HG03469 (cell line): ENCODE results near the gene TMEM101.
"Not testable (repeated sequence)": the region's sequence is repeated elsewhere in the genome, so short reads cannot be mapped to it uniquely, and the experiment has no call there.

Experiments used
- ATAC-seq: cut with Tn5 transposase; IDR thresholded peaks from one replicate; pipeline ENCODE4 v1.9.1; 2021; ENCODE audit warnings: mild to moderate bottlenecking, moderate library complexity, moderate number of reproducible peaks; ENCODE audit not compliant: unreplicated experiment

The TMEM101 gene

DNA sequence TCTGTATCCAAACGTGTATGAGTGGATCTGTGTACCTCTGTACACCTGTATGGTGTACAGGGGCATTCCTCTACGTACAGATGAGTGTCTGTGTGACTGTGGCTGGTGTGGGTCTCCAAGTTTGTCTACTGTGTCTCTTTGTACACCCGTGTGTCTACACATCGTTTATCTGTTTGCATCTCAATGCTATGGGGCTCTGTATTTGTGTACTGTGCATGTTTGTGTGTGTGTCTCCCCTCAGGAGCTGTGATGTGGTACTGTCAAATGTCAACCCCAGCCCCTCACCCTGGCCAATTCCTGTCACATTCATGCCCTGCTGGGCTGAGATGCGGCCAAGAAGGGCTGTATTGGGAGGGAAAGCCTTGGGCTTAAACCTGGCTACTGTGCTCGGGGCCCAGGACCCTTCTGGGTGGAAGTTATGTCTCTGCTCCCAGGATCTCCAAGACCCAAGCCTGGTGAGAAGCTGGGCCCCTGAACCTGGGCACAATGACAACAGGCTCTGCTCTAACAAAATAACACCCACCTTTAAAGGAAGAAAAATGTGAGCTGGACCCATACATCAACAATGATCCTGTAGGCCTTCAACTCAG is 13.8 kb downstream of the TMEM101 start:
- ATAC-seq: no peak

DNA sequence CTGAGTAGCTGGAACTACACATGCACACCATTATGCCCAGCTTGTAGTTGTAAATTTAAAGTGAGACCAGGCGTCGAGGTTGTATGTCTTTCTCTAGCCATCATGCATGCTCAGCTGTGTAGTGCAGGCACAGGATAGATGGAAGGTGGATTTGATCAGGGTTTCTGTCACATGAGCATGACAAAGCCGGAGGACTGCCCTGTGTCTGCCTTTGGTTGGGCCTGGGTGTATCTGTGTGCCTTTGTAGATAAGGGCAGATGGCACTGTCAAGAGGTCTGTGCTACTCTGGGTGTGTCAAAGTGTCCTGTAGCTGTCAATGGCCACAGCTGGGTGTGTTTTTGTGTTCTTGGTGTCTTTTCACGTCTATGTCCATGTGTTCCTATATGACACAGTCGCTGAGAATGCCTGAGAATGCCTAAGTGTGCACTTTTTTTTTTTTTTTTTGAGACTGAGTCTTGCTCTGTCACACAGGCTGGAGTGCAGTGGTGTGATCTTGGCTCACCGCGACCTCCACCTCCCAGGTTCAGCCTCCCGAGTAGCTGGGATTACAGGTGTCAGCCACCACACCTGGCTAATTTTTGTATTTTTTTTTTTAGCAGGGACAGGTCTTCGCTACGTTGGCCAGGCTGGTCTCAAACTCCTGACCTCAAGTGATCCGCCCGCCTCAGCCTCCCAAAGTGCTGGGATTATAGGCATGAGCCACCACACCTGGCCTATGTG is 14.5 kb downstream of the TMEM101 start:
- no peak for ATAC-seq

GRCh38 chr17:43999024-43999423 is 15.7 kb downstream of the TMEM101 start:
- no peak for ATAC-seq

GRCh38 chr17:43998552-43998951 is 16.2 kb downstream of the TMEM101 start:
- ATAC-seq: no peak

- ATAC-seq: not testable (repeated sequence)
Observed at GRCh38 chr17:43997180-43997579, 17.6 kb downstream of the TMEM101 start.

DNA sequence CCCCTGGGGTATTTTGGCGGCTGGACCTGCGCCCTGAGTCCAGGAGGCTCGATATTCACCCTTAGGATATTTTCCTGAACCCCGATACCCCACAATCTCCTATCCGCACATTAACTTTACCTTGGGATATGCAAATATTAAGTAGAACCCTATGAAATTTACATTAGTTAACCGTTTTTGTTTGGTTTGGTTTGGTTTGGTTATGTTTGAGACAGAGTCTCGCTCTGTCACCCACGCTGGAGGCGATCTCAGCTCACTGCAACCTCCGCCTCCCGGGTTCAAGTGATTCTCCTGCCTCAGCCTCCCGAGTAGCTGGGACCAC is 19.7 kb downstream of the TMEM101 start:
- no peak for ATAC-seq

DNA sequence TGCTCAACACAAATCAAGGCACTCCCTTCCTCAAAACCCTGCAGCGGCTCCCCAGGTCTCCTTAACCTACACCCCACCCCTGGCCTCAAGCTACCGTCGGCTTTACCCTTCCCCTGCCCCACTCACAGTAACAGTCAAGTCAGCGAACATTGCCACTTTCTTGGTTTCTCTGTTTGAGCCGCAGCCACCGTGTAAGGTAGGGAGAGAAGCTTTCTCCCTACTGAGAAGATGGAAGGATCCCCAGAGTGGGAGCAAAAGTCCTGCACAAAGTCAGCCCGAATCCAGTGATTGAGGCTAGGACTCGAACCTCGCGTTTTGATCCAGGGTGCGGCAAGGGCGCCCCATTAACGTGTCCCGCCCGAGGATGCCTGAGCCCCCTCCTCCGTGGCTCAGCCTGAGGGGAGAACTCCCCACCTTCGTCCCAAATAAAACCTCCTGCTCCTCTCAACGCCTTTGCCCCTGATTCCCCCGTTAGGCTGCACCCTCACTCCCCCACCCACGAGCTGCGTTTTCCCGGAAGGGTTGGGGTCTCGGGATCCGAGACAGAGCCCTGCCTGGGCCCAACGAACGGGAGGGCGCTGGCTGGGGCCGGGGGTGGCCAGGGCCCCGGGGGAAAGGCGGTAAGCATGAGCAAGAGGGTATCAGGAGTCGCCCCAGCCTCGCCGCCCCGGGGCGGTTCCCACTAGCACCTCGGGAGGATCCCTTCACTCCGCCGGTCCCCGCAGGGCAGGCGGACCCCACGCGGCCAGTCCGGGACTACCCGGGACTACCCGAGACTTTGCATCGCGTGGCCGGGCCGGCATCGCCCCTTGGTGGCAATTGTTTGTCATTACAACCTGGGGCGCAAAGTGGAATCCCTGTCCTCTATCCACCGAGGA is 20.3 kb downstream of the TMEM101 start:
- no peak for ATAC-seq

- no peak for ATAC-seq
Observed at GRCh38 chr17:43992641-43993040, 22.1 kb downstream of the TMEM101 start.

DNA sequence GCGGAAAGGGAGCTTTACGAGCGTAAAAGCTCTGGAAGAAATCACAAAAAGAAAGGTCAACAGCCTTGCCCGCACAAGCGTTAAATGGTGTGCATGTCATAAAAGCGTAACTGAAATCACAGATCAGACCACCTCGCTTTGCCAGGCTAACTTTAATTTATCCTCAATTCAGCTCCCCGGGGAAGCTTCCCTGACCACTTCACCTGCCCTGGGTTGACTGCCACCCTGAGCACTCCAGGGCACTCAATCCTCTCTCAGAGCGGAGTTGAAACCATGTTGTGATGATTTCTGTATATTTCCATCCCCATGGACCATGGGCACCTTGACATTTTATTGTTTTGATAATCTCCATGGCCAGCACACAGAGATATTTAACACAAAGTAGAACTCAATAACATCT is 26.5 kb downstream of the TMEM101 start:
- no peak for ATAC-seq

DNA sequence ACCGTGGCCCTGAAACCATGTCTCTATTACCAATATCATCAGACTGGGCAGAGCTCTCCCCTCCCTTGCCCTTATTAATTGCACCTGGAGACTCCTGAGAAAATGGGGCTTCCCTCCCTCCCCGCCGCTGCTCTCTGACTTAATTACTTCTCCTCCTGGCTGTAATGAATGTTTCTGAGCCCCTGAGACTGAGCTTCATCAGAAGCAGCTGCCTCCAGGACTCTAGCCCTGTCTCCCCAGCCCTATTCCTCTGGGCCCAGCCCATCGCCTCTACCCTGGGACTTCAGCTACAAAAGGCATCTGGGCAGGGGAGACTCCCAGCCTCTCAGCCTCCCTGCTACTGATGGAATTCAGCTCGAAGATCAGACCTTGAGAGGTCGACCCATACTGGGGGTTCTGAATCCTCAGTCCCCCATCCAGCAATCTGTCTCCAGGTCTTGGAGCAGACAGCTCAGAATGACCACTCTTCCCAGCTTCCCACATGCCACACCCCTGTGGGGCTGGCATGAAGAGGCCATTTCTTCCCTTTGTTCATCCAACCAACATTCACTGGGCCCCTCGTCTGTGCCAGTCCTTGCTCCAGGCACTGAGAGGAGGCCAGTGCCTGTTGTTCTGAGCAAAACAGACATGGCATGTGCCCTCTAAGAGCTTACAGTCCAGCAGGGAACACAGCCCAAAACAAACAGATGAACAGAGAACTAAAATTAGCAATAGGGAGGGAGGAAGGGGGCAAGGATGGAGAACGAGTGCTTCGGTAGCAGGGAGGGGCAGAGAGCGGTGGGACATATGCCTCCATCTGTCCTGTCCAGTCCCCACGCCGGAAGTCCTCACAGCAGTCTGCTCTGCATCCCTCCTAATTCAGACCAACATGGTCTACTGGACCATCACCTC is 27.4 kb downstream of the TMEM101 start:
- ATAC-seq: no peak

DNA sequence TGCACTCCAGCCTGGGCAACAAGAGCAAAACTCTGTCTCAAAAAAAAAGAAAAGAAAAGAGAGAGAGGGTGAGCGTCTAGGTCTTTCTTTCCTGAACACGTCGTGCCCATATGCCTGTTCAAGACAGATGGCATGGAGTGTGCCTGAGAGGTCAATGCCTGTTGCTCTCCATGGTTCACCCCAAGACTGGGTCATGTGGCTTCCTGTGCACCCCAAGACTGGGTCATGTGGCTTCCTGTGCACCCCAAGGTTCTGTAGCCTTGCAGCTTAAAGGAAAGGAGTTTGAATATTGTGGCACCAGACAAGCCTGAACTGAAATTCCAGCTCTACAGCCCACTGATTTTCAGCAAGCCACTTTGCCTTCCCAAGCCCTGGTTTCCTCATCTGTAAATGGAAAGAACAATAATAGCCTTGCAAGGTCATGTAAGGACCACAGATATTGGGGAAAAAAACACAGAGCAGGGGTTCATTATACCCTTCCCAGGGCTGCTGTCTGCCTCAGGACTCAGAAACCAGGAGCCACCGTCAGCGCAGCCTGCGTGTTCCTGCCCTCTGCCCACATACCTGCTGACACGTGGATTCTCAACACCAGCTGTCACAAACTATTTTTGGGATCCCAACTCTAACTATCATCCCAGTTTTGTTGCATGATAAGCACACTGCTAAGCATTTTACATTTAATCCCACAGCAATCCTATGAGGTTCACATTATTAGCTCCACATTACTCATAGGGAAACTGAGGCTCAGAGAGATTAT is 28.4 kb downstream of the TMEM101 start:
- no peak for ATAC-seq

GRCh38 chr17:43984521-43984920 is 30.2 kb downstream of the TMEM101 start:
- ATAC-seq: no peak

GRCh38 chr17:43983515-43984411 is 31.0 kb downstream of the TMEM101 start:
- no peak for ATAC-seq

GRCh38 chr17:43983196-43983514 is 31.6 kb downstream of the TMEM101 start:
- no peak for ATAC-seq

DNA sequence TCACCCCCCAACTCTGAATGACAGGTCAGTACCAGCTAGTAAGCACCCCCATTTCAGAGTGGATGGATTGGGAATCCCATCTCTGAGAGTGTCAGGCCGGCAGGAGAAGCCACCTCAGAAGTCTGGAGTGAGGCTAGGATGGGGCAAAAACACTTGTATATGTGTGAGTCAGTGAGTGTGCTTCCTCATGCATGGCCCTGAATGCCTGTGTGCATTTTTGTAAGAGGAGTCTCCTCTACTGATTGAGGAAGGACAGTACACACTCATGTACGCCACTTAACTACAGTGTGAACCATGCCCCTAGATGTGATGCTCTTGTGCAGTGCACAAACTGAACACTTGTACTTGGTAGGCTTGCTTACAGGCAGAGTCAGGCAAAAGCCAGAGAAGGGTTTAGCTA is 32.6 kb downstream of the TMEM101 start:
- ATAC-seq: no peak

- no peak for ATAC-seq
Observed at GRCh38 chr17:43979671-43980070, 35.1 kb downstream of the TMEM101 start.

- no peak for ATAC-seq
Observed at GRCh38 chr17:43979011-43979410, 35.8 kb downstream of the TMEM101 start.

- ATAC-seq: no peak
Observed at GRCh38 chr17:43978078-43978477, 36.7 kb downstream of the TMEM101 start.
